ENCODE results near the gene VANGL2.

Gene VANGL2
- total RNA-seq: 0 to 0.08 (median 0) reads per million in 4 donors

DNA sequence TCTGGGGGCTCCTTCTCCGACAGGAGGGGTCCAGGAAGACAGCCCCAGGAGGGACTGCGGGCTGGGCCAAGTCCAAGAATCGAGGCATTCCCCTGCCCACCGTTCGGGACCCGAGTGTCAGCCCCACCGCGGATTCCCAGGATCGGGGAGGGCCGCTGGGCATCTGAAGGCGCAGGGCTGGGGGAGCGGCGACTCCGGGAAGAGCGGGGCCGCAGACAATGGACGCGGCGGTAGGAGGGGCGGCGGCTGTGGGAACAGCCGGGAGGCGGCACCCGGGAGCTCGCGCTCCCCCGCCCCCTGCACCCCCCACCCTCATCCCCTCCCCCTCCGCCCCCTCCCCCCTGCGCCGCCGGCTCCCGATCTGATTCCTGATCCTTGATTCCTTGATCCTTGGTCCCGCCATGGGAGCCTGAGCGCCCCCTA lies at the start of gene VANGL2:
VANGL2 (plus strand) TSS at position 342 of the 423 bp plus-strand sequence. CDS start 15,274 bp downstream, outside the sequence.
- peak in 3 of 5 donors; percentile 18 to 35 (median 21) for DNase-seq

DNA sequence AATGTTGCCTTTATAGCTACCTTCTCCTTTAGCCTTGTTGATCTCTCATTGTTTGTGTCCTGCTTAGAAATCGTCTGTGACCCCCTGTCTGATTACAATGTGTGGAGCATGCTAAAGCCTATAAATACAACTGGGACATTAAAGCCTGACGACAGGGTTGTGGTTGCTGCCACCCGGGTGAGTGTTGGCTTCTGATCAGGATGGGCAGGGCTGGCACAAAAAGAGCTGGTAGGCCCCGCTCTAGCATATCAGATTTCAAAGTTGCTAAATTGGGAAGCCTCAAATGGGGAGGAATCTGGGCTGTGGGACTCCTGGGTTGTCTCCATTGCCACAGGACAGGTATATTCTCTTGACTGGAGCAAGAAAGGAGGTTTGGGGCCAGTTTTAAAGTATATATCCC lies 48.7 kb upstream of the VANGL2 start:
- DNase-seq: no peak

DNA sequence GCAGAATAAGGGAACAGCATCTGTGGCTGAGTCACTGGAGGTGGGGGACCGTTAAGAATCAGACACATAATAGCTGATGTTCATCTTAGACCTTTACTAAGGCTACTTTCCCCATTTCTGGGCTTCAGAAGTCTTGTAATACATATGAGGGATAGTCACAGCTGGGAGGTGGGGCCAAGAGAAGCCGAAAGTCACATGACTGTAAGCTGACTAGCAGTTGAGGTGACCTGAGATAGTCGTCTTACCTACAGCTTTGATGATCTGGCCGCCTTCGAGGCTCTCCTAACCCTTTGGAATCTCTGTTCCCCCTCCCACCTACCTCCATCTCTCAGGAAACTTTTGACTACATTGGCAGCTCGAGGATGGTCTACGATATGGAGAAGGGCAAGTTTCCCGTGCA lies 47.8 kb upstream of the VANGL2 start:
- no peak for DNase-seq

DNA sequence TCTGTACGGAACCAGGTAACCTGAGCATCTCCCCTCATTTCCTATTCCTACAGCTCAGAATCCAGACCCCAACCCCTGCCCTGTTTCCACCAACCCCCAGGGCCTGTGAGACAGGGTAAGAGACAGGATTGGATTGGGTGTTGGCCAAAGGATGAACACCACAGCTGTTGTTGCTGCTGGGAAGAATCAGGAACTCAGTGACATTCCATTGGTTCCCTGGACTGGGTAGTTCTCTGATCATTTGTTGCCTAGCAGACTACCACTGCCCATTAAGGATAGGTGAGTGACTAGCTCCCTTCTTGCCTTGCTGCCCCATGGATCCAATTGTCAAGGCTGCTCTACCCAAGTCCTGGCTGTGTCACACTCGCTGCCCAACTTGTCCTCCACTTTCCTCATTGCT lies 47.1 kb upstream of the VANGL2 start:
- no peak for DNase-seq

DNA sequence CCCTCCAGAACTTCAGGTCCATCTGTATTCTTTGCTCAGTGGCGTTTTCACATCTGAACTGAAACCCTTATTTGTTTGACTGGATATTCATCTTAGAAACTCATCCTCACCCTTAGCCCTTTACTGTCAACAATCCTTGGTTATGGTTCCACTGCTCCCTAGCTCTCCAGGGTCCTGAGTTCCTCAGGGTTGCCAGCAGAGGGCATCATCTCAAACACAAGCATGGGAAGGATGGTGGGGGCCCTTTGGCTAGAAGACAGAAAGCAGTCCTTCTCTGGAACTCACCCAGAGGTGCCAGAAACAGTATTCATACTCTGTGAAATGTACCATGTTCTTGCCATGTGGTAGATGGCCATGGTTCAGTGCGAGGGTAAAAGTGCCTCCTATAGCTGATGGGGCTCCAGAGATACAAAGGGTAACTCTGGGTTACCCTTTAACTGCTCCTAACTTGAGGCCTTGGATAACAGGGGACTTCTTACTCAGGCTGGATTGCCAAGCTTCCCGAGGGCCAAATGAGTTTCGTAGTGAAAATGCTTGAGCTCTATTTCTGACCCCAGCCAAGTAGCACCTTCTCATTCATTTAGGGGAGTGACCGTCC lies 45.9 kb upstream of the VANGL2 start:
- no peak for DNase-seq

DNA sequence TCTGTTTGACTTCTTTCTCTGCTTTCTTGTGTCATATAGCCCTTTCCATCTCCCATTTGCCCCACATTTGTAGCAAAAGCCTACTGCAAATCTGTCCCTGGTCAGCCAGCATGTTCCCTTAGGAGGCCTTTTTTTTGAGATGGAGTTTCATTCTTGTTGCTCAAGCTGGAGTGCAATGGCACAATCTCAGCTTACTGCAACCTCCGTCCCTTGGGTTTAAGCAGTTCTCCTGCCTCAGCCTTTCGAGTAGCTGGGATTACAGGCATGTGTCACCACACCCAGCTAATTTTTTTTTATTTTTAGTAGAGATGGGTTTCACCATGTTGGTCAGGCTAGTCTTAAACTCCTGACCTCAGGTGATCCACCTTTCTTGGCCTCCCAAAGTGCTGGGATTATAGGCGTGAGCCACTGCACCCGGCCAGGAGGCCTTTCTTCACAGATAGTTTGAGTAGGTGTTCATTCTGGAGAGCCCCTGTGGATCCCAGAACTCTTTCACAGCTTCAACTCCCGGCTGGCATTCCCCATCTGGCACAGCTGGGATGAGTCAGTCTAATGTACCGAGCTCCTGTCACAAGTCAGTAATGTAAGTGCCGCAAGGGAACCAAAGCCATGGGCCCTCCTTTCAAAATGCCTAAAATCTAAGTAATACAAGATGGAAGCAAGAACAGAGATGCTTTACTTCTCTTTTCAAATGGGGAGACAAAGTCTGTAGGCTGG lies 42.9 kb upstream of the VANGL2 start:
- no peak for DNase-seq

DNA sequence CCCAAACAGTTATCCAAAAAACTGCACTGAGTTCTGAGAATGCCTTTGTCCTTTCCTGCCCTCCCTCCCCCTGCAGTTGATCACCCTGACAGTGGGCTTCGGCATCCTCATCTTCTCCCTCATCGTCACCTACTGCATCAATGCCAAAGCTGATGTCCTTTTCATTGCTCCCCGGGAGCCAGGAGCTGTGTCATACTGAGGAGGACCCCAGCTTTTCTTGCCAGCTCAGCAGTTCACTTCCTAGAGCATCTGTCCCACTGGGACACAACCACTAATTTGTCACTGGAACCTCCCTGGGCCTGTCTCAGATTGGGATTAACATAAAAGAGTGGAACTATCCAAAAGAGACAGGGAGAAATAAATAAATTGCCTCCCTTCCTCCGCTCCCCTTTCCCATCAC lies 42.3 kb upstream of the VANGL2 start:
- no peak for DNase-seq

DNA sequence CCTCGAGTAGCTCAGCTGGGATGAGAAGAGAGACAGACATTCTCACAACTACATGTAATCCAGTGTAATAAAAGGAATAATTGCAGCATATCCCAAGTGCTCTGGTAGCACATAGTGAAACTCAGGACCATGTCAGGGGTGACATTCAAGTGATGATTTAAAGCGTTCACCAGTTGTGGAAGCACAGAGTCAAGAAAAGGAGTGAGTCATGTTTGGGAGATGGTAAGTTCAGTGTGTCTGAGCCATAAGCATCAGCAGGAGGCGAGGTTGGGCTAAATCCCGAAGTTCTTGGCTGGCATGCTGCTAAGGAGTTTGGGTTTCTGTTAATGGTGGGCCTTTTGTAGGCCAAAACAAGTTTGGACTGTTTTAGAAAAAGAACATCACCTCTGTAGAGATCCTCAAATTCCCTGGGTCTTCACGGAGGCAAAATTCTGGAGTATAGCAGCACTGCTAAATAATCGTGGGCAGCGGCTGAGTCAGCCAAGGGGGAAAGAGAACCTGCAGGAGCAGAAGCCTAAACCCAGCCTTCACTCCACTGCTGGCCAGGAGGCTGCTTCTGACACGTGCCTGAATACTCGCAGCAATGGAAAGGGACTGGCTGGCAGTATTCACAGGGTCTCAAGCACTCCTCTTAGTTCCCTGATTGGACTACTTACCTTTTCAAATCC lies 40.7 kb upstream of the VANGL2 start:
- DNase-seq: no peak

DNA sequence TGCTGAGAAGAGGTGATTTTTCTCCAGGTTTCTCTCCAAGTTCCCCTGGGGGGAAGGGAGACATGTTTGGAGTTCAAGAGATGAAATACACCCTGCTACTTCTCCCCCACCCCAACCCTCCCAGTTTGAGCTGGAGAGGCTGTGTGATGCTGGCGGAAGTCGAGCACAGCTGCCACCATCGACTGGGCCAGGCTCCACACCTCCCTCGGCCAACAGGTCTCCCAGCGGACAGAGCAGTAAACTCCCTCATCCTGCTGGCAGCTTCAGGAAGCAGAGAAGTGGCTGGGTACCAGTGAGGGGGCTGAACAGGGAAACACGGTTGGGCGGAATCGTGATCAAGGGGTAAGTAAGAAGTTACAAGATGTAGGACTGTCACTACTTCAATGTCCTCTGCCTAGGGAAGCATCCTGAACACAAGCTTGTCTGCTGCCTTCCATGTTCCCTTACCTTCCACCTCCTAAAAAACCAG lies 40.1 kb upstream of the VANGL2 start:
- DNase-seq: no peak

DNA sequence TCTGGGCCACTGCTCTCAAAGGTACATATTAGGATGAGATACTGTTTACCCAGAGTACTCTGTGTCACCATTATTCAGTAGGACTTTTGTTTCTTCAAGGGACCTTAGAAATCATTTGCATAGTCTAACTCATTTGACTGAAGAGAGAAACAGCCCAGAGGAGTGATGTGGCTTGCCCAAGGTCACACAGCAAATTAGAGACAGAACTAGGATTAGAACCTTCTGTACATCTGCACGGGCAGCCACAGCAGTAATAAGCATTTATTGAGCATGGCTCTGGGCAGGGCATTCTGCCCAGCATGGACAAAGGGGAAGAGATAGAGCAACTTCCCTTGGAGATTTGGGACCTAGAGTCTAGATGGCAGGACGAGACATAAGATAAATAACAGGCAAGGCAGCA lies 39.2 kb upstream of the VANGL2 start:
- DNase-seq: no peak

DNA sequence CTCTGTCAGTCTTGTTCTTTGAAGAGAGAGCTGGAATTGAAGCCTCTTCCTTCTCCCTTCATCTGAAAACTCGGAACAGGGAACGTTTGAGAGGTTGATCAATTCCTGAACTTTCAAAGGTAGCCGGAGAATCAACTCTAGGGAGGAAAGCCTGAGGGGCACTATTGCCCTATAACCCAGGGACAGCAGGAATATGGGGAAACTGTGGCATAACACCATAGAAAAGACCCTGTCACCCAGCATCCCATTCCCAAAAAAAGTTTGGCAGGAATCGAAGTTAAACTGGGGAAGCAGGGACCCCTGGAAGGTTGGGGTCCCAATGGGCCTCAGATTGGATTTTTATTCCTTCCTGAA lies 38.6 kb upstream of the VANGL2 start:
- DNase-seq: no peak

DNA sequence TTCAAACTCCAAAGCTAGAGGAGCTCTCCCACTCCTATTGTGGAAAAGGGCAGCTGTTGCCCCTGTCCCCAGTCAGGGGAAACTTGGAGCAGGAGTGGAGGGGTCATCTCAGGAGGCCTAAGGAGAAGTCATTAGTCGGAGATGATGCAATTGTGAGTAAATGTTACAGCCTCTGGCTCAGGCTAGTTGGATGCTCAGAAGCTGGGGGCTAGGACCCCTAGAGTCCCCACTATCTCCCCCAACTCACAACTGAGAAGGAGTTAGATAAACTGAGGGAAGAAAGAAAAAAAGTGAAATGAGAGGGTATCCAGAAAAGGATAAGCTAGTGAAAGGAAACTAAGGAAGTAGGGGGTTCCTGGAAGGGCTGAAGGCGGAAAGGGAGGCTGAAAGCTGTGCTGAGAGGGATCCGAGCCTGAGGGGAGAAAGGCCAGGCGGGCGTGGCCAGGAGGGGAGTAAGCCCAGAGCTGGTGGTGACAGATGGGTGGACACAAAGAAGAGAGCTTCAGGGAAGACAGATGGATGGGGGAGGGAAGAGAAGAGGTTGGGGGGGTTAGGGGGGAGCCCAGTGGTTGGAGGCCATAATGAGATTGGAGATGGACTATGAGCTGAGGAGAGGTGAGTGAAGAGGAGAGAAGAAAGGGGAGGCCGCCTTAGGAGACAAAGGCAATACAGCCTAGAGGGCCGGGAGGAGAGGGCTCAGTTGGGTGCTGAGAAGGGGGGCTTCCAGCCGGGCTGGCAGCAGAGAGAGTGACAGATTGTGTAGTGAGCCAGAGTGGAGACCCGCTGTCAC lies 38.0 kb upstream of the VANGL2 start:
- DNase-seq: no peak

DNA sequence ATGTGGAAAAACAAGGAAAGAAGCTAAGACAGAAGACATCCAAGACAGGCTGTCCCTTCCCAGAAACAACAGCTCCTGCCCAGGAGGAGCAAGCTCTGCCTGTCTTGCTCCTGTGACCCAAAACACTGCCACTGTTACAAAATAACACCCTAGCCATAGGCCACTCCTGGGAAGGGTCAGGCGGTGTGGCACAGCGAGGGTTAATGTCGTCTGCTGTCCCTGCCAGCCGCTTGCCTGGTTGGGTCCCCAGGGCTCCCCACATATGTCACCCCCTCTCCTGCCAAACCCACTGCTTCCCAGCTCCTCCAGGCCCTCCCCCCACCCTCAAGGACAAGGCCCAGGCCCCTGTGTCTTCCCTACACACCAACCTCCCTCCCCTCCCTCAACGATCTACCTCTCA lies 37.4 kb upstream of the VANGL2 start:
- DNase-seq: no peak

DNA sequence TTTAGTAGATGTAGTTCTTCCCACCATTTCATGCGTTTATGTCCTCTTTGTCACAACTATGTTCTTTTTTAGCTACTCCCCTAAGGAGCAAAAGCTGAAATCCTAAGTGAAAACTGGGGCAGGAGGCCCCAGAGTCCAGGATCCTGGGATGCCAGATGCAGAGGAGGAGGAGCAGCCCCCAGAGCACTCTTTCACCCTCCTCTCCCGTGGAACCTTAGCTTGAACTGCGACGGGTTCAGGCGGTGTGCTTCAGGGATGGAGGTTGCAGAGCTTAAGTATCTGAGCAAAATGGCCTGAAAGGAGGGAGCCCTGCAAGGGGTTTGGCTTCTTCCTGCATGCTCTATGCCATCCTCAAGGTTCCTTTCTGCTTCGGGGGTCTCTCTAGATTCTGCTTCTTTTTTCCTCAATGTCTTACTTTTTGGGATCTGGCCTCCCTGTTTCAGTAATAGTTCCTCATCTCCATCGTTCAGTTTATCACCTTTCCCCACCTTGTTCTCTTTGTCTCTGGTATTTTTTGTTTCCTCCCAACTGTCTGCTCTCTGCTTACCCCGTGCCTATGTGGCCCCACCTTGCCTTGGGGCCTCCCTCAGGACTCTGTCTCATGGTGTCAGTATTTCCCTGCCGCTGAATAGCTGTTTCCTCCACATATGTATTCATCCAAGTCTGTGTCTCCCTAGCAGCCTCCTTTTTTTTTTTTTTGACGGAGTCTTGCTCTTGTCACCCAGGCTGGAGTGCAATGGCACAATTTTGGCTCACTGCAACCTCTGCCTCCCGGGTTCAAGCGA lies 36.2 kb upstream of the VANGL2 start:
- no peak for DNase-seq

DNA sequence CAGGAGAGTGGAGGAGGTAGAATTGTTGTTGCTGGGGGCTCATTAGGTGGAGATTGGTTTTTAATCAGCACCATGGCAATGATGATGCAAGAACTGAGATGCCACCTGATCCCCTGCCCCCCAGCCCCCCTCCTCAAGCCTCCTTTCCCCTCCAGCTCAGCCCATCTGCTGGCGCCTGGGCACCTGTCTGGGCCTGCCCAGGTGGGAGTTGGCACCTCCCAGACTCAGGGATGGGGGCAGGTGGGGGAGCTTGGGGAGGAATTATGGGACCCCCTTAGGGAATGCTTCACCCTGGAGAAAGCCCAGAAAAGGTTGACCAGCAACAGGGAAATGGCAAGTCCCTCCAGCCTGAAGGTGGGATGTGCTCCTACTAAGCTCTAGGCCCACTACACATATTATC lies 35.0 kb upstream of the VANGL2 start:
- DNase-seq: no peak

DNA sequence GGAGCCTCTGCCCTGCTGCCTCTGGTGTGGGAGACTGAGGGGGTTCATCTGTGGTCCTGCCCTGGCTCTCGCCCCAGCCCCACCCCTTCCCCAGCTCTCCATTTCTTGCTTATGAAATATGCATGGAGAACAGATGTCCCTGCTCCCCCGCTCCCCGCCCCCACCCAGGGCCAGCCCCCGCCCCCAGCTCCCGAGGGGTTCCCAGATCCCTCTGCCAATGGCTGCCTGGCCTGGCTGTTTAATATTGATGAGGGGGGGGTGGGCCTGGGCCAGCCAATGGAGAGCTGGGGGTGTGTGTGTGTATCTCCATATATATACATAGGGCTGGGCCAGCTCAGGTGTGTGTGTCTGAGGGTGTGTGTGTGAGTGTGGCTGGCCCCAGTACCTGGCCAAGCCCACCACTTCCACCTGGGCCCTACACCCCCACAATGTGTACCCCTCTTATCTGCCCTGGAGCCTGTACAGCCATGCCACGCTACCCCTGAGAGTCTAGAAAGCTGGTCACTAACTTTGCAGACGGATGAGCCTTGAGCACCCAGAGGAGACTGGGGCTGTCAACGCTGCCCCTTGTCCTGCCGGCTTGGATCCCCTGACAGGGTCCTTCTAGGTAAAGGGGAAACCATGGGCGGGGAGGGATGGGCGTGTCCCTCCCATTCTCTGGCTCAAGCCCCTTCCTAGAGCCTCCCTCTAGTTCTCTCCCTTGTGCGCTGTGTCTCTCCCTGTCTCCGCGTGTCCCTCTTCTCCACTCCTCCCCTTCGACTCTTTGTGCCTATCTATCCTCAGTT lies 33.4 kb upstream of the VANGL2 start, which contains the start of gene NHLH1:
NHLH1 (plus strand) TSS at position 341 of the 785 bp plus-strand sequence. CDS start 3,661 bp downstream, outside the sequence.
- DNase-seq: no peak

DNA sequence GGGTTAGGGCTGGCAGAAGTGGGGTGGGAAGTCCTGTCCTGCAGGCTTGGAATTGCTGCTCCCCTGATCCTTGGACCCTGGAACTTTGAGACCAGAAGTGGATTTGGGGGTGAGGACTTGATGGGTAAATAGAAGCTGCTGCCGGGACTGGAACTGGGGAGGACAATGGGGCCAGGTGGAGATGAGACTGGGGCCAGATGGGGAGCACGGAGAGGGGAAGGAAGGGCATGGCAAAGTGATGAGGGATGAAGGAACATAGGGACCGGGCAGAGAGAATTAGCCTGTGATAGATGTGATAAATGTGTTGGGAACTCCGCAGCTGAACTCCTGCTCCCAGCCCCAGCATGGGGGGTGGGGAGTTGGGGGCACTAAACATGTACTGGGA lies 32.9 kb upstream of the VANGL2 start:
- no peak for DNase-seq

DNA sequence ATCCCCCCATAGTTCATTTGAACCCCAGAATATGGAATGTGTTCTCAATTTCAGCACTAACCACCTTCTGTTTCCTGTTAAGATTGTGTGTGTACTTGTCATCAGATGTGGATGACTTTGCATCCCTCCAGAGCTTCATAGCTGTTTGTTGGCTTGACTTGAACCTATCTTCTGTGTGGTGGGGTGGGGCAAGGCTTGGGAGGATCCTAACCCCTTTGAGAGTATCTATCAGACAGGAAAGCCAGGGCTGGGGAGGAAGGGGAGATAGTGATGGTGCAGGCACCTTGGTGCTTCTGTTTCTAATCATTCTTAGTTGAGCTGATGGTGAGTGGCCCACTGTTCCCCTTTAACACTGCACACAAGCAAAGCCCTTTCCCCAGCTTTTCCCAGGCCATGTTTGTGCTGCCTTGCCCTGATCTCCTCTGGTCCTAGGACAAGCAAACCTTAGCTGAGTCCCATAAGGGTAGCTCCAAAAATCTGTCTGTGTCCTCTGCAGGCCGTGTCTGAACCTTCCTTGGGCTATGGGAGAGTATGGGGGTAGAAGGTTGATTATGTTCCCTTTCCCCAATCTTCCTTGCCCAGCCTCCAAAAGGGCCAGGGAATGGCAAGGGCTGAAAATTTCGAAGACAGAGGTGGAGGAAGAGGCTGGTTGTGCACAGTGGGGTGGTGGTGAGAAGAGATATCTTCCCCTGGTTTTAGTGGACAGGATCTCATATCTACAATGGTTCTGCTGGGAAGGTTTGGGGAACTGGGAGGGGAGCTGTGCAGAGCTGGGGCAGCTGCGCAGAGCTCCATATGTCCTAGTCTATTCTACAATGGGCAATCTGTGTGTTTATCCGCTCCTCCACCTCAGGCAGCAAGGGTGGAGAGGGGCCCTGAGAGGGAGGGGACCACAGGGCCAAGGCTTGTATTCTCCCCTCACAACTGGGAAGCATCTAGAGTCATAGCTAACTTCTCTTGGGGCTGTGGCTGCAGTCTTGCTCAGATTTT lies 32.1 kb upstream of the VANGL2 start:
- no peak for DNase-seq

DNA sequence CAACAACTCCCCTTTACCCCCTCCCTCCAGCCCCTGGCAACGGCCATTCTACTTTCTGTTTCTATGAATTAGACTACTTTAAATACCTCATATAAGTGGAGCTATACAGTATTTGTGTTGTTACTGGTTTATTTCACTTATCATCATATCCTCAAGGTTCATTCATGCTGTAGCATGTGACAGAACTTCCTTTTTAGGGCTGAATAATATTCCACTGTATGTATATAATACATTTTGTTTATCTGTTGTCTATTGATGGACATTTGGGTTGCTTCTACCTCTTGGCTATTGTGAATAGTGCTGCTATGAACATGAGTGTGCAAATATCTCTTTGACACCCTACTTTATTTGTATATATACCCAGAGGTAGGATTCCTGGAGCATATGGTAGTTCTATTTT lies 31.3 kb upstream of the VANGL2 start:
- no peak for DNase-seq

All from T-helper 1 cell (primary cell).